ENCODE data around the gene SLC25A53.

GRCh38 chrX:104126856-104127255 lies 30.0 kb downstream of the SLC25A53 start:
- TF ChIP-seq CTCF (conservative IDR thresholded peaks at IDR 0.05; ENCODE audit: low read length) (no peak), EZH2phosphoT487 (IDR thresholded peaks at IDR 0.05; ENCODE audit: borderline replicate concordance, low read depth, low read length) (no peak)
